ENCODE measurements around the gene METTL9. TPM values are rescaled to one million over a fixed set of nuclear protein-coding genes. Genes with fewer than 3 reads are reported as not detected.

Gene METTL9
- polyA plus RNA-seq, 3 donors: 181 to 400 (median 373) TPM

DNA sequence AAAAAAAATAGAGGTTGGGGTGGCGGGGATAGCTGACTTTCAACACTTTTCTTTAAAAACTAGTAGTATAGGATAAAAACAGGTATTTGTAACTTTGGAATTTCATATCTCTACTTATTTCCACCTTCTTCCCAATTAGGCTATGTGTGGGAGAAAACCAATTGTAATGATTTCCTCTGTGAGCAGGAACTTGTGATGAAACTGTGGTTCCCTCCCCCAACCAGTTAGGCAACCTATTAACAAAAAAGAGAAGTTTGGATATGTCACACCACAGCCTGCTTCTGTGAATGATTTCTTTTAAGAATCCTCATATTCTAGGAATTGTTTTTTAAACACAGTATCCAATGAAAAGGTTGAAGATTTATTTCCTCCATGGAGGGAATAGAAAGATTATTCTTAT, 51.1 kb downstream of the METTL9 start:
- intact Hi-C loops (cut with micrococcal nuclease): loop anchor here (5.0 to 10.0 kb wide), 2 partner anchors 38 to 644 kb away; partner anchors contain the start of gene POLR3E (in 2 of the 2)
- peak overlapping the region; percentile 81 to 98 (median 92) for H3K4me3 ChIP-seq (replicated peaks in 1 of 3; ENCODE audit: low read depth in 2 of 3, low read length in 3 of 3)
- no CpG with 5 or more reads among the region's 1 CpG for WGBS (ENCODE audit: insufficient coverage)

DNA sequence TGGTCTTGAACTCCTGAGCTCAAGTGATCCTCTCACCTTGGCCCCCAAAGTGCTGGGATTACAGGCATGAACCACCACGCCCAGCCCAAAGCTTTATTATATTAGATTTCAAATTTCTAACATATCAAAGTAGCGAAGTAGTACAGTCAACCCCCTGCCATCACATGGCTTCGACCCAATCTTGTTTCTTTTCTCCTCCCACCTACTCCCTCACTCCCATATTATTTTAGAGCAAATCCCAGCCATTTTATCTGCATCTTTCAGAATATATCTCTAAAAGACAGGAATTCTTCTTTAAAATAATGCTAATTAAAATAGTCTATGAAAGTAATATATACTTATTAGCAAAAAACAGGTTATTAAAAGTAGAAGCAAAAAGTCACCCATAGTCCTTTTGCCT, 52.1 kb downstream of the METTL9 start:
- WGBS (ENCODE audit: insufficient coverage): 60% methylated on average over 2 of the region's 3 CpGs
- Histone ChIP-seq H4K20me1 (ENCODE audit: insufficient read depth, low read length) (peaks cover 44% of the 10 kb centered on the region), H3K4me2 (replicated peaks; ENCODE audit: extremely low read depth, low read length, poor library complexity, severe bottlenecking) (peak overlapping the region; percentile 89), H3K4me3 (replicated peaks in 1 of 3; ENCODE audit: low read depth in 2 of 3, low read length in 3 of 3) (peak overlapping the region; percentile 81 to 98 (median 92)), H3K4me1 (ENCODE audit: control insufficient read depth in 1 of 2, insufficient read depth in 2 of 2, low read length in 2 of 2) (peaks cover 77 to 79% of the 10 kb centered on the region in 2 donors), H3K9me3 (replicated peaks in 1 of 2; ENCODE audit: control insufficient read depth in 1 of 2, insufficient read depth in 1 of 2, low read length in 2 of 2) (no peaks in the 10 kb centered on the region), H3K27ac (ENCODE audit: low read depth in 1 of 2, low read length in 2 of 2) (peak overlapping the region; percentile 77 to 98), H2AFZ (ENCODE audit: insufficient read depth, low read depth, low read length, poor library complexity, severe bottlenecking) (no peak overlapping the region), H3K27me3 (ENCODE audit: control insufficient read depth in 2 of 2, insufficient read depth in 2 of 2, low read length in 2 of 2) (no peaks in the 10 kb centered on the region), H3K9ac (ENCODE audit: insufficient read depth, low read length, poor library complexity, severe bottlenecking) (peak overlapping the region; percentile 75), H3K79me2 (ENCODE audit: insufficient read depth, low read length) (peaks cover 96% of the 10 kb centered on the region), H3K36me3 (replicated peaks in 1 of 2; ENCODE audit: control insufficient read depth in 1 of 2, insufficient read depth in 2 of 2, low read length in 2 of 2) (peaks cover 41 to 47% of the 10 kb centered on the region in 2 donors)
- Mint-ChIP-seq H3K4me3 (peak overlapping the region; percentile 86 to 92), H3K27me3 (ENCODE audit: low read depth in 3 of 3) (no peaks in the 10 kb centered on the region), H3K36me3 (peaks cover 52 to 65% of the 10 kb centered on the region in 2 donors), H3K9me3 (no peaks in the 10 kb centered on the region), H3K4me1 (peaks cover 79% of the 10 kb centered on the region), H3K27ac (peak overlapping the region; percentile 93 to 98 (median 97))
- no peak for DNase-seq
- intact Hi-C loops (cut with micrococcal nuclease): loop anchor here (5.0 to 10.0 kb wide), 2 partner anchors 39 to 643 kb away; partner anchors contain the start of gene POLR3E (in 2 of the 2)
- TF ChIP-seq, protein P1, sequence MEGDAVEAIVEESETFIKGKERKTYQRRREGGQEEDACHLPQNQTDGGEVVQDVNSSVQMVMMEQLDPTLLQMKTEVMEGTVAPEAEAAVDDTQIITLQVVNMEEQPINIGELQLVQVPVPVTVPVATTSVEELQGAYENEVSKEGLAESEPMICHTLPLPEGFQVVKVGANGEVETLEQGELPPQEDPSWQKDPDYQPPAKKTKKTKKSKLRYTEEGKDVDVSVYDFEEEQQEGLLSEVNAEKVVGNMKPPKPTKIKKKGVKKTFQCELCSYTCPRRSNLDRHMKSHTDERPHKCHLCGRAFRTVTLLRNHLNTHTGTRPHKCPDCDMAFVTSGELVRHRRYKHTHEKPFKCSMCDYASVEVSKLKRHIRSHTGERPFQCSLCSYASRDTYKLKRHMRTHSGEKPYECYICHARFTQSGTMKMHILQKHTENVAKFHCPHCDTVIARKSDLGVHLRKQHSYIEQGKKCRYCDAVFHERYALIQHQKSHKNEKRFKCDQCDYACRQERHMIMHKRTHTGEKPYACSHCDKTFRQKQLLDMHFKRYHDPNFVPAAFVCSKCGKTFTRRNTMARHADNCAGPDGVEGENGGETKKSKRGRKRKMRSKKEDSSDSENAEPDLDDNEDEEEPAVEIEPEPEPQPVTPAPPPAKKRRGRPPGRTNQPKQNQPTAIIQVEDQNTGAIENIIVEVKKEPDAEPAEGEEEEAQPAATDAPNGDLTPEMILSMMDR (IDR thresholded peaks at IDR 0.05): no peak

More for the DNA sequence above, 51.1 kb downstream of the METTL9 start:
- DNase-seq: peak; percentile 85 to 94 (median 93)
- H3K27me3 ChIP-seq (ENCODE audit: control insufficient read depth in 2 of 2, insufficient read depth in 2 of 2, low read length in 2 of 2): no peaks in the 10 kb centered on the region
- peak overlapping the region; percentile 93 to 98 (median 97) for H3K27ac Mint-ChIP-seq
- peak overlapping the region; percentile 75 for H3K9ac ChIP-seq (ENCODE audit: insufficient read depth, low read length, poor library complexity, severe bottlenecking)
- H3K4me1 ChIP-seq (ENCODE audit: control insufficient read depth in 1 of 2, insufficient read depth in 2 of 2, low read length in 2 of 2): peaks cover 76 to 79% of the 10 kb centered on the region in 2 donors
- TF ChIP-seq, protein P1 (IDR thresholded peaks at IDR 0.05): no peak
- H4K20me1 ChIP-seq (ENCODE audit: insufficient read depth, low read length): peaks cover 54% of the 10 kb centered on the region
- H3K4me2 ChIP-seq (replicated peaks; ENCODE audit: extremely low read depth, low read length, poor library complexity, severe bottlenecking): peak overlapping the region; percentile 89
- peak overlapping the region; percentile 77 to 98 for H3K27ac ChIP-seq (ENCODE audit: low read depth in 1 of 2, low read length in 2 of 2)
- H3K27me3 Mint-ChIP-seq (ENCODE audit: low read depth in 3 of 3): no peaks in the 10 kb centered on the region
- peaks cover 44% of the 10 kb centered on the region in 2 donors for H3K36me3 ChIP-seq (replicated peaks in 1 of 2; ENCODE audit: control insufficient read depth in 1 of 2, insufficient read depth in 2 of 2, low read length in 2 of 2)
- H3K9me3 ChIP-seq (replicated peaks in 1 of 2; ENCODE audit: control insufficient read depth in 1 of 2, insufficient read depth in 1 of 2, low read length in 2 of 2): no peaks in the 10 kb centered on the region
- peak overlapping the region; percentile 86 to 92 for H3K4me3 Mint-ChIP-seq
- no peaks in the 10 kb centered on the region for H3K9me3 Mint-ChIP-seq
- H3K36me3 Mint-ChIP-seq: peaks cover 52 to 66% of the 10 kb centered on the region in 2 donors
- H2AFZ ChIP-seq (ENCODE audit: insufficient read depth, low read depth, low read length, poor library complexity, severe bottlenecking): no peak overlapping the region
- peaks cover 93% of the 10 kb centered on the region for H3K79me2 ChIP-seq (ENCODE audit: insufficient read depth, low read length)
- H3K4me1 Mint-ChIP-seq: peaks cover 79% of the 10 kb centered on the region

Data from CD14-positive monocyte (primary cell).